Right lobe of liver (tissue), 4 donors: ENCODE measurements around the gene GARIN3.

Source experiments
- CTCF ChIP-seq, 4 donors: fragments of 200-600 bp in 3 of 4; fragments of 450-650 bp in 1 of 4; IDR thresholded peaks; one replicate each; pipeline versions ENCODE4 v1.5.1 to v1.8.0; 2016 to 2022; ENCODE audit warnings: antibody characterized with exemption in 4 of 4, mild to moderate bottlenecking in 2 of 4
- POLR2A ChIP-seq: fragments of 450-650 bp; IDR thresholded peaks from one replicate; pipeline ENCODE4 v1.6.1; 2017; ENCODE audit warnings: antibody characterized with exemption, mild to moderate bottlenecking
- donor health status: DM: no; HTN: no; CAD: no.
- donor health status: DM: no; HTN: no; CAD: no.
- donor health status: DM: no; HTN: yes; CAD: no.

- TF ChIP-seq CTCF (IDR thresholded peaks at IDR 0.05) = no peak
- no peak for TF ChIP-seq POLR2A
Measured at GRCh38 chr5:157212307-157212706, 46.2 kb upstream of the GARIN3 start.
